Embryonic facial prominence (tissue), 1 donor: ENCODE data around the gene ZNF76.

Experiments used
- DNase-seq: peaks from one replicate; pipeline ENCODE4 v3.0.0-alpha.2; 2016; ENCODE audit errors: extremely low spot score

Gene ZNF76

GRCh38 chr6:35237476-35237875 lies 22.1 kb upstream of the ZNF76 start:
- no peak for DNase-seq

- no peak for DNase-seq
Measured at GRCh38 chr6:35238843-35239289, 20.7 kb upstream of the ZNF76 start.

GRCh38 chr6:35239581-35239980 lies 20.0 kb upstream of the ZNF76 start:
- DNase-seq: no peak

- DNase-seq: peak; percentile 32
Measured at GRCh38 chr6:35240838-35241801, 18.4 kb upstream of the ZNF76 start.

- no peak for DNase-seq
Measured at GRCh38 chr6:35242486-35242885, 17.0 kb upstream of the ZNF76 start.

GRCh38 chr6:35242906-35243305 lies 16.6 kb upstream of the ZNF76 start:
- DNase-seq: no peak

GRCh38 chr6:35243386-35243958 lies 16.1 kb upstream of the ZNF76 start:
- DNase-seq: no peak

- no peak for DNase-seq
Measured at GRCh38 chr6:35244551-35244950, 15.0 kb upstream of the ZNF76 start.

- DNase-seq: no peak
Measured at GRCh38 chr6:35247642-35248231, 11.8 kb upstream of the ZNF76 start.

- no peak for DNase-seq
Measured at GRCh38 chr6:35248300-35248699, 11.2 kb upstream of the ZNF76 start.

GRCh38 chr6:35248965-35249364 lies 10.6 kb upstream of the ZNF76 start:
- DNase-seq: no peak

GRCh38 chr6:35251949-35252348 lies 7.6 kb upstream of the ZNF76 start:
- no peak for DNase-seq

- no peak for DNase-seq
Measured at GRCh38 chr6:35253249-35253648, 6.3 kb upstream of the ZNF76 start.

GRCh38 chr6:35258336-35258735 lies 1.2 kb upstream of the ZNF76 start:
- no peak for DNase-seq

GRCh38 chr6:35258858-35259193 lies 709 bp upstream of the ZNF76 start:
- peak; percentile 40 for DNase-seq

GRCh38 chr6:35259948-35260590 lies 534 bp downstream of the ZNF76 start:
- no peak for DNase-seq

GRCh38 chr6:35260591-35261570 lies 1.3 kb downstream of the ZNF76 start:
- no peak for DNase-seq

GRCh38 chr6:35262596-35262995 lies 3.1 kb downstream of the ZNF76 start:
- DNase-seq: no peak

GRCh38 chr6:35264550-35265274 lies 5.2 kb downstream of the ZNF76 start:
- no peak for DNase-seq

GRCh38 chr6:35265523-35265922 lies 6.0 kb downstream of the ZNF76 start:
- DNase-seq: no peak
